GM12864 (cell line): ENCODE results near the gene NMNAT3.

Source experiments
- DNase-seq: peaks from one replicate; pipeline ENCODE4 v3.0.0-alpha.2; 2011; ENCODE audit warnings: low read depth
- H3K4me3 ChIP-seq: 2 replicates; pipeline ENCODE4 v1.5.1; 2011; ENCODE audit warnings: mild to moderate bottlenecking, low read depth, low read length, control low read depth
- TF ChIP-seq, protein P1 (sequence below): IDR thresholded peaks from 2 replicates; pipeline ENCODE4 v1.5.1; 2011; ENCODE audit warnings: low read depth, mild to moderate bottlenecking, moderate library complexity, low read length, control low read depth, inconsistent platforms; ENCODE audit errors: missing control alignments

Gene NMNAT3

DNA sequence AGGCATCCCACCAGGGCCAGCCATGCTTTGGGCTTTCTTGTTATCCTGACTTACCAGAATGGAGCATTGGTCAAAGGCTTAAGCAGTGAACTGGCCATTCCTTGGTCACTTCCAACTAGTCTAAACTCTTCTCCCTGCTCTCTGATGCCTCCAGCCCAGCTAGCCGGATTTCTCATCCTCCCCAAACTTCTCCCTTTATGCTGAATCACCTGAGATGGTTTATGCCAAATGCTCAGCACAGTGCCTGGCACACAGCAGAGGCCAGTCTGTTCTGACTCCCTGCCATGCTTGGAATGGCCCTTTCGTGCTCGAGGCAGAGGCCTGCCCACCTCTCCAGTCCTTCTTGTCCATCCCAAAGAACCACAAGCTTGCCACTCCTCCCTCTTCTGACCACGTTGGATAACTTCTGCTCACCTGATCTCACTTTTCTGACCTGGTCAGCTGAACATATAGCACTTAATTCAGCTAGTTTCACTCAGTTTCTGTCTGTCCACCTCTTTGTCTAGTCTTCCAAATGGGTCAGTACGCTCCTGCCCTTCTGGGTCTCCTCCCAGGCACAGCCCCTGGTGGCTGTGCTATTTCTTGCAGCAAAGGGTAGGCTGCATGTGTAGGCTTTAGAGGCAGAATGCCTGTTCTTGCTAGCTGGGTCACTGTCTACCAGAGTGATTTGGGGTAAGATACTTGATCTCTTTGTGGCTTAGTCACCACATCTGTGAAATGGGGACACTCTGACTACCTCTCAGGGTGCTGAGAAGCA lies 136.1 kb downstream of the NMNAT3 start:
- no peak overlapping the region for H3K4me3 ChIP-seq
- TF ChIP-seq, protein P1, sequence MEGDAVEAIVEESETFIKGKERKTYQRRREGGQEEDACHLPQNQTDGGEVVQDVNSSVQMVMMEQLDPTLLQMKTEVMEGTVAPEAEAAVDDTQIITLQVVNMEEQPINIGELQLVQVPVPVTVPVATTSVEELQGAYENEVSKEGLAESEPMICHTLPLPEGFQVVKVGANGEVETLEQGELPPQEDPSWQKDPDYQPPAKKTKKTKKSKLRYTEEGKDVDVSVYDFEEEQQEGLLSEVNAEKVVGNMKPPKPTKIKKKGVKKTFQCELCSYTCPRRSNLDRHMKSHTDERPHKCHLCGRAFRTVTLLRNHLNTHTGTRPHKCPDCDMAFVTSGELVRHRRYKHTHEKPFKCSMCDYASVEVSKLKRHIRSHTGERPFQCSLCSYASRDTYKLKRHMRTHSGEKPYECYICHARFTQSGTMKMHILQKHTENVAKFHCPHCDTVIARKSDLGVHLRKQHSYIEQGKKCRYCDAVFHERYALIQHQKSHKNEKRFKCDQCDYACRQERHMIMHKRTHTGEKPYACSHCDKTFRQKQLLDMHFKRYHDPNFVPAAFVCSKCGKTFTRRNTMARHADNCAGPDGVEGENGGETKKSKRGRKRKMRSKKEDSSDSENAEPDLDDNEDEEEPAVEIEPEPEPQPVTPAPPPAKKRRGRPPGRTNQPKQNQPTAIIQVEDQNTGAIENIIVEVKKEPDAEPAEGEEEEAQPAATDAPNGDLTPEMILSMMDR: no peak
- no peak for DNase-seq

DNA sequence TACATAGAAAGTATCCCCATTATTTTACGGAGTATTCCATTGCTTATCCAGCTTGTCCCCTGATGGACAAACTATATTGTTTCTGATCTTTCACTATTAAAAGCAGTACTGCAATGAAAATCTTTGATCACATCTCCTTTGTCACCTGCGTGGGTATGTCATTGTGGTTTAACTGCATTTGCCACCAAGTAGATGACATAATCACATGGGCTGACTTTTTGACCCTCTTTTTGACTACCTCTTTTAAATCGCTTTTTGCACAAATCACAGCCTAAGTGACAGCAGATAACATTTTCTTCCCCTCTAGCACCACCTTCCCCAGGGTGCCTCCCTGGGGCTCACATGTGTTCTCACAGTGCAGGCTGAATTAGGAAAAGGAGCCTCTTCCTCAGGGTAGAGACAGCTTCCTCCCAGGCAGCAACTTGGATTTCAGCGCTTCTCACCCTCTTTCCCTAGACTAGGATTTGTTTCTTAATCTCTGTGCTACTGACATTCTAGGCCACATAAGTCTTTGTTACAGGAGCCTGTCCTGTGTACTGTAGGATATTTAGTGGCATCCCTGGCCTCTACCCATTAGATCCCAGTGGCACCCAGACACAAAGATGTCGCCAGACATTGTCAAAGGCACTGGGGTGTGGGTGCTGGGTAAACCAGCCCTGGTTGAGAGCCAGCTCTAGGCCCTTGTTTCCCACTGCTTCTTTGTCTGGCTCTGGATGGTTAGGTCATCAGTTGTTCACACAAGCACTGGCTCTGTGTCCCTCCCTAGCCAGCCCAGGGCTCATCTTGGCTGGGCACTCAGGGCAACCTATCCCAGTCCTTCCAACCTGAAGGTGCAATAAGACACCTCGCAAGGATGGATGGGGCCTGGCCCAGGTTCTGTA lies 136.9 kb downstream of the NMNAT3 start:
- TF ChIP-seq, protein P1: no peak
- no peak for DNase-seq
- H3K4me3 ChIP-seq: no peak overlapping the region

DNA sequence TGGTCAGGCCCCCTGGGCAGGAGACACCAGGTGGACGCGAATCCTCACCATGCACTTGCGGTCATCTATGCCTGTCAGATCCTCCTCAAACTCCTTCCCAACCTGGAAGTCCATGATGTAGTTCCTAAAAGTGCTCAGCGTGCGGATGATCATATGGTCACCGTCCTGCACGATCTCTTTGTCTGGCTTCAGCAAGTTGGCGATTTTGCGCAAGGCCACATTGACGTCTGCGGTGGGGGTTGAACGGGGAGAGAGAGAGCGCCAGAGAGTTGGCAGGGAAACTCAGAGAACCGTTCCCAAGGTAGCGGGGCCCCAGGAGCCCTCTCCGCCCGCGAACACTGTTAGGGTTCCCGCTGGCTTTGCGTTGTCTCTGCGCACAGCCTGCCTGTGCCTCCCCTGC lies 139.0 kb downstream of the NMNAT3 start:
- H3K4me3 ChIP-seq: no peak overlapping the region
- TF ChIP-seq, protein P1: no peak
- DNase-seq: no peak

DNA sequence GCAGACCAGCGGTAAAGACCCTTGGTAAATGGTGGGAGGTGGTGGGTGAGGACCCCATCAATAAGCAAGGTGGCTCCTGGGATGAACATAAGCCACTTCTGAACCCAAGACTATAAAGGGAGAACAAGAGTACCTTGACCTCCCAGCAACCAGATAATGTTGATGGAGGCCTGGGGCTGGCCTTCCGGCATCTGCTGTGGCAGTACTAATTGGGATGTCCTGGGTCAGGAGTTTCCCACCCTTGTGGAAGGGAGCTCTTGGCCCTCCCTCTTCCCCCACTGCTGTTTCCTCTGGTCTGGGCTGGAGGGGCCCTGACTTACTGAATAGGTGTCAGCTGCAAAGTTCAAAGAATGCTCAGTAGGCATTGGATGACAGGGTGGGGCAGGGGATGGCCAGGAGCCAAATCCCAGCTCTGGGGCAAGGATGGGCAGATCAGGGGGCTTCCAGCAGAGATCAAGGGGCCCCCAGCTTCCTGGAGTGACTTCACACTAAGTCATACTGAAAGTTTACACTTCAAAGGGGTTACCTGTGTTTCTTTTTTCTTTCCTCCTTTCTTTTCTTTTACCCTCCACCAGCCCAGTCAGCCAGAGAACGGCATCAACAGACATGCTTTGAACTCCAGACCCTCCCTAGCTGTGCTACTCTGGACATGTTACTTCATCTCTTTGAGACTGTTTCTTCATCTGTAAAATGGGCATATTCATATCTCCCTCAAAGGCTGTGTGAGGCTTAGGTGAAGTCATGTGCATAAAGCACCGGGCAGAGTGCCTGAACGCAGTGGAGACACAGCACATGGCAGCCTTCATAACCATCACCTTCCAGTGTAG lies 139.8 kb downstream of the NMNAT3 start:
- TF ChIP-seq, protein P1: no peak
- no peak overlapping the region for H3K4me3 ChIP-seq
- DNase-seq: no peak

DNA sequence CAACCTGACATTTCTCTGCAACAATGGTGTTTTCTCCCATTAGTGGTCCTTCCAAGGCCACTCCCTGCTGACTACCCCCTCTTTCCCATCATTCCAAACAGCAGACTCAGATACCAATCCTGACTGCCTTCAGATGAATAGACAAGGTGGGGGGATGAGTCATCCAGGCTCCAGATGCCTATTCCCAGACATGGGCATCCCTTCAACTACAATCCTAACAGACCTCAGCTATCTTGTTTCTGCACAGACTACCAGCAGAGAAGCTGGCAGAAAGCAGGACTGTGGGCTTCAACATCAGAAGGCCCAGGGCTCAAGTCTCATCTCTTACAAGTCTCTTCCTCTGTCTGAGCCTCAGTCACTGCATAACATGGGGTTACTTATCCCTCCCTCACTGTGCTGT lies 140.4 kb downstream of the NMNAT3 start:
- no peak overlapping the region for H3K4me3 ChIP-seq
- DNase-seq: no peak
- TF ChIP-seq, protein P1: no peak

DNA sequence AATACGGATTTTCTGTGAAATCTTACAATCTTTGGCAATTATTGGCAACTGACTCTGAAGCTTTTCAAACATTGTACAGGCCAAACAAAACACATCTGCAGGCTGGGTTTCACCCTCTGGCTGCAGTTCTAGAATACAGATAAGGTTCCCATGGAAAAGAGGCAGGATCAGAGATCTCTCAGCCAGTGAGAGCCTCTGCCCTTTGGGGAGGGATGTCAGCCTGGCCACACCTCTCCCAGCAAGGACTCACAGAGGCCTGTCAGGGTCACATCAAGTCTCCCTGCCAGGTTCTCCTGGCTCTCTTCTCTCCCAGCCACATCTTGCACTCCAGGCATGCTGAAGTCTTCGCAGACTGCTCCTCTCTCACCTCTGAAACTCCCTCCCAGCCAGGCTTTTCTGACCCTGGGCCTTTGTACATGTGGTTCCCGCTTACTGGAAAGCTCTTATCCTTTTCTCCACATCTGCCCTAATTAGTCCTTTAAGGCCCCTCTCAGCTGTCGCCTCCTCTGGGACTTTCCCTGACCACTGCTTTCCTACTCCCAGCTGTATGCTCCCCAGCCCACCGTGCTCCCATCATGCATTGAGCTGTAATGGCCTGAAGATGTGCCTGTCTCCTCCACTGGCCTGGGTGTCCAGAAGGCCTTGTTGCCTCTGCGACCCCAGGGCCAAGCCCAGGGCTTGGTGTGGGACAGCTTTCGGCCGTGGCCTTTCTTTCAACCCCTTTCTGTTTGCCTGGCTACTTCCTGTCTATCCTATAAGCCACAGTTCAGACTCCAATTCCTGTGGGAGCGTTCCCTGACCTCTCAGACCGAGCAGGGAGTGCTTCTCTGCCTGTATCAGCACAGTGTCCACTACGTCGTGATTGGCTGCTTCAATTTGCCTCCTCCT lies 142.5 kb downstream of the NMNAT3 start:
- DNase-seq: no peak
- H3K4me3 ChIP-seq: no peak overlapping the region
- TF ChIP-seq, protein P1: no peak
